ENCODE measurements around the gene EMC10. TPM values are rescaled to one million over a fixed set of nuclear protein-coding genes. Genes with fewer than 3 reads are reported as not detected.

Gene EMC10
- total and polyA plus RNA-seq, 10 of the 15 experiments (the other 5 are each of a cell fraction or from before 2014, with no cell fraction given), result 2.5 to 77.3 (median 20.3) TPM

DNA sequence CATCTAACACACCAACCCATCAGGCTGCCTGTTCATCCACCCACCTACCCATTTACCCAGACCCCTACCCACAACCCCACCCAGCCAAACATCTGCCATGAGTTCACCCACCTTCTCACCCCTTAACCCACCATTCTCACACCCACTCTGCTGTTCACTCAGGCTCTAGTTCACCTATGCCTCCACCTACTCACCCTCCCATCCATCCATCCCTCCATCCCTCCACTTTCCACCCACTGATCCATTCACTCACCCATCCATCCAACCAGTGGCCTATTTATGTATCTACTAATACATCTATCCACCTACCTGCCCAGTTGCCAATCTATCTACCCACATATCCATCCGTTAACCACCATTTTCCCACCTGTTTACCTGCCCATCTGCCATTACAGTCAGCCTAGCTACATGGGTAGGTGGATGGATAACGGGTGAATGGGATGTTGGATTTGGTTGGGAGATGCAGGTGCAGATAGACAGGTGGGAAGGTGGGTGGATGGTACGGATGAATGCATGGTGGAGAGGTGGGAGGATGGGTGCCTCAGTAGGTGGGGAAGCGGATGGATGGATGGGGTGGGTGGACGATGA lies 38.4 kb upstream of the EMC10 start:
- H3K9ac ChIP-seq (ENCODE audit: control insufficient read depth, insufficient read depth, low read length), result no peak overlapping the region
- H4K20me1 ChIP-seq (ENCODE audit: control insufficient read depth, insufficient read depth), result no peaks in the 10 kb centered on the region
- no peak for DNase-seq (ENCODE audit: low read depth, low spot score)
- peaks cover 0 to 4% of the 10 kb centered on the region in 2 experiments; a peak in 1 of 4 replicates for H3K27me3 ChIP-seq (replicated peaks in 1 of 2; ENCODE audit: control insufficient read depth in 2 of 2, insufficient read depth in 2 of 2, low read length in 1 of 2)
- H3K27ac ChIP-seq (ENCODE audit: control insufficient read depth, insufficient read depth), result no peak overlapping the region
- POLR2A ChIA-PET, result no interaction called here
- no peaks in the 10 kb centered on the region for H3K36me3 ChIP-seq (ENCODE audit: control insufficient read depth in 2 of 2, insufficient read depth in 2 of 2, low read length in 1 of 2)
- ATAC-seq, result no peak
- no peaks in the 10 kb centered on the region for H3K79me2 ChIP-seq (ENCODE audit: control insufficient read depth, insufficient read depth, low read length)
- FAIRE-seq, result no peak
- RAD21 ChIA-PET (ENCODE audit: unreplicated experiment), result no interaction called here
- H3K4me1 ChIP-seq (ENCODE audit: control insufficient read depth, insufficient read depth, low read length), result peaks cover 13% of the 10 kb centered on the region
- no peak overlapping the region for H3K4me2 ChIP-seq (ENCODE audit: control insufficient read depth, insufficient read depth)
- CTCF ChIA-PET, result no interaction called here
- no peaks in the 10 kb centered on the region for H3K9me3 ChIP-seq (replicated peaks; ENCODE audit: control insufficient read depth, insufficient read depth, low read length)
- BruUV-seq (replicated peaks), result no TSS peak
- intact Hi-C loops (cut with micrococcal nuclease; ENCODE audit: unreplicated experiment) (no loop called here), in situ Hi-C loops (cut with MboI) (no loop called here)
- SMC1A ChIA-PET (ENCODE audit: uncharacterized antibody, unreplicated experiment), result no interaction called here
- no peak overlapping the region for H3K4me3 ChIP-seq
- H2AFZ ChIP-seq (ENCODE audit: control insufficient read depth, low read depth, low read length), result no peak overlapping the region
- 54% methylated on average over 5 of the region's 5 CpGs for WGBS (ENCODE audit: insufficient coverage, insufficient replicate concordance, low lambda C conversion rate, missing lambda C conversion rate)
- no peak for TF ChIP-seq BHLHE40 (IDR thresholded peaks at IDR 0.05; ENCODE audit: borderline replicate concordance in 1 of 2, low read depth in 2 of 2, low read length in 1 of 2)
- no peak for TF ChIP-seq IRF4 (IDR thresholded peaks at IDR 0.05; ENCODE audit: low read depth, low read length)
- TF ChIP-seq TAF1 (IDR thresholded peaks at IDR 0.05; ENCODE audit: borderline replicate concordance, low read depth, low read length), result no peak
- TF ChIP-seq KAT2A (conservative IDR thresholded peaks at IDR 0.05; ENCODE audit: control insufficient read depth, low read depth, low read length), result no peak
- no peak for TF ChIP-seq ZNF622 (IDR thresholded peaks at IDR 0.05)
- no peak for TF ChIP-seq CBFB (IDR thresholded peaks at IDR 0.05; ENCODE audit: low read depth)
- TF ChIP-seq, protein P1, sequence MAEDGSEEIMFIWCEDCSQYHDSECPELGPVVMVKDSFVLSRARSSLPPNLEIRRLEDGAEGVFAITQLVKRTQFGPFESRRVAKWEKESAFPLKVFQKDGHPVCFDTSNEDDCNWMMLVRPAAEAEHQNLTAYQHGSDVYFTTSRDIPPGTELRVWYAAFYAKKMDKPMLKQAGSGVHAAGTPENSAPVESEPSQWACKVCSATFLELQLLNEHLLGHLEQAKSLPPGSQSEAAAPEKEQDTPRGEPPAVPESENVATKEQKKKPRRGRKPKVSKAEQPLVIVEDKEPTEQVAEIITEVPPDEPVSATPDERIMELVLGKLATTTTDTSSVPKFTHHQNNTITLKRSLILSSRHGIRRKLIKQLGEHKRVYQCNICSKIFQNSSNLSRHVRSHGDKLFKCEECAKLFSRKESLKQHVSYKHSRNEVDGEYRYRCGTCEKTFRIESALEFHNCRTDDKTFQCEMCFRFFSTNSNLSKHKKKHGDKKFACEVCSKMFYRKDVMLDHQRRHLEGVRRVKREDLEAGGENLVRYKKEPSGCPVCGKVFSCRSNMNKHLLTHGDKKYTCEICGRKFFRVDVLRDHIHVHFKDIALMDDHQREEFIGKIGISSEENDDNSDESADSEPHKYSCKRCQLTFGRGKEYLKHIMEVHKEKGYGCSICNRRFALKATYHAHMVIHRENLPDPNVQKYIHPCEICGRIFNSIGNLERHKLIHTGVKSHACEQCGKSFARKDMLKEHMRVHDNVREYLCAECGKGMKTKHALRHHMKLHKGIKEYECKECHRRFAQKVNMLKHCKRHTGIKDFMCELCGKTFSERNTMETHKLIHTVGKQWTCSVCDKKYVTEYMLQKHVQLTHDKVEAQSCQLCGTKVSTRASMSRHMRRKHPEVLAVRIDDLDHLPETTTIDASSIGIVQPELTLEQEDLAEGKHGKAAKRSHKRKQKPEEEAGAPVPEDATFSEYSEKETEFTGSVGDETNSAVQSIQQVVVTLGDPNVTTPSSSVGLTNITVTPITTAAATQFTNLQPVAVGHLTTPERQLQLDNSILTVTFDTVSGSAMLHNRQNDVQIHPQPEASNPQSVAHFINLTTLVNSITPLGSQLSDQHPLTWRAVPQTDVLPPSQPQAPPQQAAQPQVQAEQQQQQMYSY (CRISPR knock-in tag; IDR thresholded peaks at IDR 0.05), result no peak
- TF ChIP-seq, protein P2, sequence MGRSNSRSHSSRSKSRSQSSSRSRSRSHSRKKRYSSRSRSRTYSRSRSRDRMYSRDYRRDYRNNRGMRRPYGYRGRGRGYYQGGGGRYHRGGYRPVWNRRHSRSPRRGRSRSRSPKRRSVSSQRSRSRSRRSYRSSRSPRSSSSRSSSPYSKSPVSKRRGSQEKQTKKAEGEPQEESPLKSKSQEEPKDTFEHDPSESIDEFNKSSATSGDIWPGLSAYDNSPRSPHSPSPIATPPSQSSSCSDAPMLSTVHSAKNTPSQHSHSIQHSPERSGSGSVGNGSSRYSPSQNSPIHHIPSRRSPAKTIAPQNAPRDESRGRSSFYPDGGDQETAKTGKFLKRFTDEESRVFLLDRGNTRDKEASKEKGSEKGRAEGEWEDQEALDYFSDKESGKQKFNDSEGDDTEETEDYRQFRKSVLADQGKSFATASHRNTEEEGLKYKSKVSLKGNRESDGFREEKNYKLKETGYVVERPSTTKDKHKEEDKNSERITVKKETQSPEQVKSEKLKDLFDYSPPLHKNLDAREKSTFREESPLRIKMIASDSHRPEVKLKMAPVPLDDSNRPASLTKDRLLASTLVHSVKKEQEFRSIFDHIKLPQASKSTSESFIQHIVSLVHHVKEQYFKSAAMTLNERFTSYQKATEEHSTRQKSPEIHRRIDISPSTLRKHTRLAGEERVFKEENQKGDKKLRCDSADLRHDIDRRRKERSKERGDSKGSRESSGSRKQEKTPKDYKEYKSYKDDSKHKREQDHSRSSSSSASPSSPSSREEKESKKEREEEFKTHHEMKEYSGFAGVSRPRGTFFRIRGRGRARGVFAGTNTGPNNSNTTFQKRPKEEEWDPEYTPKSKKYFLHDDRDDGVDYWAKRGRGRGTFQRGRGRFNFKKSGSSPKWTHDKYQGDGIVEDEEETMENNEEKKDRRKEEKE (IDR thresholded peaks at IDR 0.05), result no peak
- no peak for TF ChIP-seq RB1 (IDR thresholded peaks at IDR 0.05; ENCODE audit: borderline replicate concordance)
- TF ChIP-seq ASH2L (IDR thresholded peaks at IDR 0.05; ENCODE audit: borderline replicate concordance, low read depth), result no peak
- TF ChIP-seq, protein P3, sequence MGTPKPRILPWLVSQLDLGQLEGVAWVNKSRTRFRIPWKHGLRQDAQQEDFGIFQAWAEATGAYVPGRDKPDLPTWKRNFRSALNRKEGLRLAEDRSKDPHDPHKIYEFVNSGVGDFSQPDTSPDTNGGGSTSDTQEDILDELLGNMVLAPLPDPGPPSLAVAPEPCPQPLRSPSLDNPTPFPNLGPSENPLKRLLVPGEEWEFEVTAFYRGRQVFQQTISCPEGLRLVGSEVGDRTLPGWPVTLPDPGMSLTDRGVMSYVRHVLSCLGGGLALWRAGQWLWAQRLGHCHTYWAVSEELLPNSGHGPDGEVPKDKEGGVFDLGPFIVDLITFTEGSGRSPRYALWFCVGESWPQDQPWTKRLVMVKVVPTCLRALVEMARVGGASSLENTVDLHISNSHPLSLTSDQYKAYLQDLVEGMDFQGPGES (IDR thresholded peaks at IDR 0.05), result no peak
